ENCODE data around the gene AKNAD1. TPM values are rescaled to one million over a fixed set of nuclear protein-coding genes. Genes with fewer than 3 reads are reported as not detected.

Gene AKNAD1
- total RNA-seq, 2 experiments from 2014 or later, result not detected

- ATAC-seq, result no peak
- Mint-ChIP-seq H3K4me3 (no peak overlapping the region), H3K36me3 (ENCODE audit: low read depth) (peaks cover 1% of the 10 kb centered on the region), H3K4me1 (ENCODE audit: low read depth) (no peaks in the 10 kb centered on the region), H3K27ac (no peak overlapping the region), H3K27me3 (ENCODE audit: low read depth) (peaks cover 24% of the 10 kb centered on the region), H3K9me3 (ENCODE audit: insufficient read depth) (no peaks in the 10 kb centered on the region)
- POLR2A ChIA-PET, result no interaction called here
- CTCF ChIA-PET, result interaction anchor here (1.2 to 2.0 kb wide), 2 partner anchors 11 to 17 kb away, joined by 3 to 8 read pairs; partner anchors contain the start of gene AKNAD1
- DNase-seq, result no peak
Observed at GRCh38 chr1:108845991-108846390, 10.9 kb downstream of the AKNAD1 start.

DNA sequence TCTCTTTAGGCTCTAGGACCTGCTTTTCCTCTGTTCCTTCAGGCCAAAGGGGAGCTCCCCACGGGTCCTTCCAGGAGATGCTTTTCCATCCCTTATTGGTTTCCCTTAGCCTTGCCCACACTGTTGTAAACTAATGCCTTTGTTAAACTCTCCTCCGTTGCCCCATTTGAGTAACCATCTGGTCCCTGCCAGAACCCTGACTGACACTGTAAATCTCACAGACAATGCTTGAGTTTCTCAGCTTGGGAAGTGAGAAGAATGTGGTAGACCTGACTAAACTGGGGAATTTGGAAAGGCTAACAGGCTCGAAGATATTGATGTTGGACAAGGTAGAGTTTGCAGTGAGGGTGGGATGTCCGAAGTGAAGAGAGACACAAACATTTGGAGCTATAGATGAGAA, 11.4 kb downstream of the AKNAD1 start:
- no peak for ATAC-seq
- Mint-ChIP-seq H3K4me1 (ENCODE audit: low read depth) (no peaks in the 10 kb centered on the region), H3K27ac (no peak overlapping the region), H3K36me3 (ENCODE audit: low read depth) (no peaks in the 10 kb centered on the region), H3K9me3 (ENCODE audit: insufficient read depth) (no peaks in the 10 kb centered on the region), H3K27me3 (ENCODE audit: low read depth) (peaks cover 21% of the 10 kb centered on the region), H3K4me3 (no peak overlapping the region)
- CTCF ChIA-PET, result interaction anchor here (1.4 to 2.0 kb wide), 2 partner anchors 17 to 52 kb away, joined by 3 to 8 read pairs; no protein-coding TSS in a partner anchor
- POLR2A ChIA-PET, result no interaction called here
- DNase-seq, result no peak

GRCh38 chr1:108843390-108844137, 13.3 kb downstream of the AKNAD1 start:
- Mint-ChIP-seq H3K4me1 (ENCODE audit: low read depth) (no peaks in the 10 kb centered on the region), H3K27ac (no peak overlapping the region), H3K4me3 (no peak overlapping the region), H3K36me3 (ENCODE audit: low read depth) (no peaks in the 10 kb centered on the region), H3K27me3 (ENCODE audit: low read depth) (peaks cover 21% of the 10 kb centered on the region), H3K9me3 (ENCODE audit: insufficient read depth) (no peaks in the 10 kb centered on the region)
- CTCF ChIA-PET, result interaction anchor here (1.0 to 2.5 kb wide), 3 partner anchors 15 to 21 kb away, joined by 3 to 12 read pairs (median 3); no protein-coding TSS in a partner anchor
- no peak for ATAC-seq
- no peak for DNase-seq
- POLR2A ChIA-PET, result no interaction called here

DNA sequence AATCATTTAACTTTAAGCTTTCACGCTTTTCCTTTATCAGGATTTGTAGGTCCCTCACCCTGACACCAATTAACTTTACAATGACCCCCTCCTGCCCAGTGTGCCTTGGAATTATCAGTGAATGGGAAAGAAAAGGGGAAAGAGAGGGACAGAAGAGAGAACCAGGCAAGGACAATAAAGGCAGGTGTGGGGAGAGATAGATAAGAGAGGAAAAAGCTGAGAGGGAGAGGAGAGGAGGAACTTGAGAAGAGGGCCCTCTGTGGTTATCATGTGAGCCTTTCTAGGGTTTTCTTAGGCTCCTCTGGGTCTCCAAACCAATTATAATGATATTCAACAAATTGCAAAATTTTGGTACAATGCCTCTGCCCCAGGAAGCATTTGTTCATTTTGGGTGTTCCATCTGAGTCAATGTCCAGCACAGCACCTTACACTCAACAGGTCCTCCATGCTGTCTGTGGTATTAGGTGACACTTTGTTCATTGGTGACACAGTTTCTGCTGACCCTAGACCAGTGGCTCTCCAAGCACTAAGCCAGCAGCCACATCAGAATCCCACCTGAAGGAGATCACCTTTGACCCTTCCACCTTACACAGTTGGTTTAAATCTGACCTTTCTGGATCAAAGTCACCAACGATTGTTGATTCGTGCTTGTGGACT, 14.2 kb downstream of the AKNAD1 start:
- H3K4me3 Mint-ChIP-seq, result no peak overlapping the region
- no peaks in the 10 kb centered on the region for H3K36me3 Mint-ChIP-seq (ENCODE audit: low read depth)
- no peak for ATAC-seq
- no peak overlapping the region for H3K27ac Mint-ChIP-seq
- H3K9me3 Mint-ChIP-seq (ENCODE audit: insufficient read depth), result no peaks in the 10 kb centered on the region
- POLR2A ChIA-PET, result no interaction called here
- H3K27me3 Mint-ChIP-seq (ENCODE audit: low read depth), result peaks cover 21% of the 10 kb centered on the region
- CTCF ChIA-PET, result interaction anchor here (2.5 kb wide), 1 partner anchor 14 kb away, joined by 12 read pairs; no protein-coding TSS in a partner anchor
- no peaks in the 10 kb centered on the region for H3K4me1 Mint-ChIP-seq (ENCODE audit: low read depth)
- no peak for DNase-seq

- no peak overlapping the region for H3K27ac Mint-ChIP-seq
- ChIA-PET POLR2A (no interaction called here), CTCF (no interaction called here)
- no peaks in the 10 kb centered on the region for H3K9me3 Mint-ChIP-seq (ENCODE audit: insufficient read depth)
- H3K4me3 Mint-ChIP-seq, result no peak overlapping the region
- DNase-seq, result no peak
- peaks cover 21% of the 10 kb centered on the region for H3K27me3 Mint-ChIP-seq (ENCODE audit: low read depth)
- H3K4me1 Mint-ChIP-seq (ENCODE audit: low read depth), result no peaks in the 10 kb centered on the region
- no peaks in the 10 kb centered on the region for H3K36me3 Mint-ChIP-seq (ENCODE audit: low read depth)
- no peak for ATAC-seq
Observed at GRCh38 chr1:108841703-108842102, 15.2 kb downstream of the AKNAD1 start.

DNA sequence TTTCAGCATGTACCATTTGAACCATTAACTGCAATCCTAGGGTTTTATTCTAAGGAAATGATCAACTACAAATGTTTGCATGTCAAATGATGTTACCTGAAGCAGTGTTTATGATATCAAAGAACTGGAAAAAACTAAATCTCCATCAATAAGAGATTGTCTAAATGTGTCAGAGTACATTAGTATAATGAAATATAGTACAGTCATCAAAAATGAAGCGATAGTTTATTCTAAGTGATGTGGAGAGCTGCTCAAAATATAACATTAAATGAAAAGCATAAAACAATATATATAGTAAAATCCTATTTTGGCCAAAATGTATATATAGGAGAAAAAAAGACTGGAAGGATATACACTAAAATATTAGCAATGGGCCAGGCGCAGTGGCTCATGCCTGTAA, 24.0 kb downstream of the AKNAD1 start:
- DNase-seq (no peak), ATAC-seq (no peak)
- ChIA-PET POLR2A (no interaction called here), CTCF (no interaction called here)
- H3K27ac Mint-ChIP-seq, result no peak overlapping the region
- H3K36me3 Mint-ChIP-seq (ENCODE audit: low read depth), result no peaks in the 10 kb centered on the region
- H3K27me3 Mint-ChIP-seq (ENCODE audit: low read depth), result peaks cover 6% of the 10 kb centered on the region
- no peak overlapping the region for H3K4me3 Mint-ChIP-seq
- H3K9me3 Mint-ChIP-seq (ENCODE audit: insufficient read depth), result no peaks in the 10 kb centered on the region
- peaks cover 10% of the 10 kb centered on the region for H3K4me1 Mint-ChIP-seq (ENCODE audit: low read depth)

- DNase-seq, result no peak
- Mint-ChIP-seq H3K36me3 (ENCODE audit: low read depth) (no peaks in the 10 kb centered on the region), H3K27ac (no peak overlapping the region), H3K4me3 (no peak overlapping the region), H3K4me1 (ENCODE audit: low read depth) (peaks cover 11% of the 10 kb centered on the region), H3K27me3 (ENCODE audit: low read depth) (no peaks in the 10 kb centered on the region), H3K9me3 (ENCODE audit: insufficient read depth) (no peaks in the 10 kb centered on the region)
- ChIA-PET POLR2A (interaction anchor here (0.6 kb wide), 1 partner anchor 197 kb away, joined by 3 read pairs; no protein-coding TSS in a partner anchor), CTCF (interaction anchor here (1.2 to 10.5 kb wide), 4 partner anchors 21 to 75 kb away, joined by 3 to 186 read pairs (median 4); no protein-coding TSS in a partner anchor)
- no peak for ATAC-seq
Observed at GRCh38 chr1:108831225-108831624, 25.7 kb downstream of the AKNAD1 start.

GRCh38 chr1:108830119-108831008, 26.5 kb downstream of the AKNAD1 start:
- Mint-ChIP-seq H3K9me3 (ENCODE audit: insufficient read depth) (no peaks in the 10 kb centered on the region), H3K27ac (no peak overlapping the region), H3K27me3 (ENCODE audit: low read depth) (no peaks in the 10 kb centered on the region), H3K4me3 (no peak overlapping the region), H3K4me1 (ENCODE audit: low read depth) (peaks cover 11% of the 10 kb centered on the region), H3K36me3 (ENCODE audit: low read depth) (no peaks in the 10 kb centered on the region)
- ChIA-PET POLR2A (interaction anchor here (0.7 kb wide), 1 partner anchor 37 kb away, joined by 5 read pairs; no protein-coding TSS in a partner anchor), CTCF (interaction anchor here (1.2 to 10.5 kb wide), 10 partner anchors 11 to 282 kb away, joined by 3 to 186 read pairs (median 11); a partner anchor contains a TSS)
- no peak for ATAC-seq
- no peak for DNase-seq

DNA sequence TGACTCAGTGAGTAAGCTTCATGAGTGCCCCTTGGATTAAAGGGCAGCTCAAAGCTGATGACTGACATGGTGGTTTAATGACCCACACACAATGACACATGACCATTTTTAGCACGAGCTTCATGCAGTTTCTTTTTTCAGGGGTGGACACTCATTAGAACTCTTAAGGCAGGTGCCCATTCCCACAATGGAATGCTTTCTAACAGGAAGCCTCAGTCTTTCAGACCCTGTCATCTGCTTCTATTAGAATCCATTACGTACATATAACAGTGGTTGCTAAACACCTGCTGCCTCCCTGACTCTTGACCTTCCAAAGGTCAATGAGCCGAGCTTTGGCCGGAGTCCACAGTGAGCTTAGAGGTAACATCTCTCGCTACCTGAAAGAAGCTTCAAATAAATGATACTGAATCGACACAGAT, 27.4 kb downstream of the AKNAD1 start:
- no peaks in the 10 kb centered on the region for H3K36me3 Mint-ChIP-seq (ENCODE audit: low read depth)
- DNase-seq (no peak), ATAC-seq (no peak)
- H3K4me3 Mint-ChIP-seq, result no peak overlapping the region
- no peaks in the 10 kb centered on the region for H3K9me3 Mint-ChIP-seq (ENCODE audit: insufficient read depth)
- CTCF ChIA-PET, result interaction anchor here (0.9 to 10.5 kb wide), 16 partner anchors 8 to 703 kb away, joined by 3 to 186 read pairs (median 10); partner anchors contain the start of gene WDR47
- no peaks in the 10 kb centered on the region for H3K27me3 Mint-ChIP-seq (ENCODE audit: low read depth)
- H3K27ac Mint-ChIP-seq, result no peak overlapping the region
- POLR2A ChIA-PET, result interaction anchor here (0.7 to 1.2 kb wide), 2 partner anchors 38 to 137 kb away, joined by 5 to 6 read pairs; partner anchors contain the start of gene PRPF38B
- peaks cover 11% of the 10 kb centered on the region for H3K4me1 Mint-ChIP-seq (ENCODE audit: low read depth)

GRCh38 chr1:108828074-108828961, 28.6 kb downstream of the AKNAD1 start:
- H3K27me3 Mint-ChIP-seq (ENCODE audit: low read depth), result peaks cover 3% of the 10 kb centered on the region
- ATAC-seq (peak; percentile 87), DNase-seq (peak; percentile 82)
- no peak overlapping the region for H3K27ac Mint-ChIP-seq
- peaks cover 11% of the 10 kb centered on the region for H3K4me1 Mint-ChIP-seq (ENCODE audit: low read depth)
- H3K36me3 Mint-ChIP-seq (ENCODE audit: low read depth), result no peaks in the 10 kb centered on the region
- H3K9me3 Mint-ChIP-seq (ENCODE audit: insufficient read depth), result no peaks in the 10 kb centered on the region
- no peak overlapping the region for H3K4me3 Mint-ChIP-seq
- POLR2A ChIA-PET, result interaction anchor here (1.2 kb wide), 3 partner anchors 69 to 136 kb away, joined by 3 to 6 read pairs (median 3); partner anchors contain the start of gene PRPF38B
- CTCF ChIA-PET, result interaction anchor here (0.7 to 10.5 kb wide), 32 partner anchors 9 to 287 kb away, joined by 3 to 186 read pairs (median 6); partner anchors contain the start of genes AKNAD1, ELAPOR1 and WDR47

Measured in activated CD8-positive, alpha-beta T cell treated with anti-CD3 and anti-CD28 coated beads, Interleukin-2, amount 10 ng/mL, durations not matched to agents 7 days and 5 days (primary cell).